Stimulated activated CD8-positive, alpha-beta memory T cell treated with anti-CD3 and anti-CD28 coated beads, Interleukin-7, amount 100 ng/mL, for 1 hour (primary cell): ENCODE measurements around the gene RPRD1B.
A peak's percentile ranks its signal among the peaks of the same experiment; 100 is the strongest.
"Not testable (repeated sequence)": the region's sequence is repeated elsewhere in the genome, so short reads cannot be mapped to it uniquely, and the experiment has no call there.

ENCODE experiments used
- DNase-seq, 2 donors: peaks; one replicate each; pipeline ENCODE4 v3.0.0-alpha.2; 2020; ENCODE audit warnings: low read depth in 2 of 2

Gene RPRD1B

GRCh38 chr20:38001173-38001875 is 32.2 kb upstream of the RPRD1B start:
- no peak for DNase-seq

- no peak for DNase-seq
Measured at GRCh38 chr20:38001981-38002380, 31.6 kb upstream of the RPRD1B start.

DNA sequence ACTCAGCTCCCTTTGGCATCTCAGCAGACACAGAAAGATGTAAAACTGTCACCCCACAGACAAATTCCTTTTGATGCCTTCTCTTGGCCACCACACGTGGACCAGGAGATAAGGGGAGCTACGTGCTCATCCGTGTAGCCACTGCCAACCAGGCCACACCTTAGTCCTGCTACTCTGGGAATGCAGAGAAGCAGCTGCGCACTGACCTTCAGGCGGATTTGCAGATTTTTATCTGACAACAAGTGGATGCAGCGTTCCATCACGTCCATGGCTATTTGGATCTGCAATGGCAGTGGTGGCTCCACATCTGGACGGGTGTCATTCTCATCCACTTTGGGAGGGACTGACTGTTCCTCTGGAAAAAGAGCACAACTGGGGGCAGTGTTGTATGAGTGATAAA is 31.1 kb upstream of the RPRD1B start:
- no peak for DNase-seq

DNA sequence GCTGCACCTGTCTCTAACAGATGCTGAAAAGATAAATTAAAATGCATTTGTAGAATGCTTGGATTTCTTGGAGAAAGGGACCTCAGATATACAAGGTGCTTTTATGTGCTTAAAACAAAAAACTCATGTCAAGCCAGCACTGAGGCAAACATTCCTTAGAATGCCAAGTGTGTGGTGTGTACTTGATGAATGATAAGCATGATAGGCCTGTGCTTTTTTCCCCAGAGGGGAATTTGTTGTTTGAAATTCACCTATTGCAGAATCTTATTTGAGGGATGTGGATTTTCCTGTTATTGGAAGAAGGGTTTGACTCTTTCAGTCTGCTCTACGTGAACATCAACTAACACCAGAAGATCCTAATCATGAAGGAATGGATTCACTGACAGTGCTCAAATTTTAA is 29.1 kb upstream of the RPRD1B start:
- DNase-seq: no peak

DNA sequence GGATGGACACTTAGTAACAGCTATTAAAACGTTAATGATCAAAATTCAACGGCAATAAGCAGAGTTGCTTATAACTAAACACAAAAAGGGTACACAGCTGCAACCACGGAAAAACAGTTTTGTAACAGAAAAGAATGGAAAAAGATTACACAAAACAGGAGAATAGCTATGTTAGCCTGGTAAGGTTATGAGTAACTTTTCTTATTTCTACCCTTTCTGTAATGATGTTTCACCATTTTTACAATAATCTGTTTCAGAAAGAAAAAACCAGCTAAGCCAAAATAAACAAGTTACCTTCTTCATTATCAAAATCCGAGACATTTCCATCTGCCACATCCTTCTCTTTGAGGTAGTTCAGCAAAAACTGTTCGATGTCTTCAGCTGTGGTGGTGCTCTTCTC is 27.6 kb upstream of the RPRD1B start:
- DNase-seq: no peak

- DNase-seq: no peak
Measured at GRCh38 chr20:38007526-38007925, 26.0 kb upstream of the RPRD1B start.

GRCh38 chr20:38008233-38008944 is 25.2 kb upstream of the RPRD1B start:
- no peak for DNase-seq

- not testable (repeated sequence) for DNase-seq
Measured at GRCh38 chr20:38009416-38009815, 24.1 kb upstream of the RPRD1B start.

DNA sequence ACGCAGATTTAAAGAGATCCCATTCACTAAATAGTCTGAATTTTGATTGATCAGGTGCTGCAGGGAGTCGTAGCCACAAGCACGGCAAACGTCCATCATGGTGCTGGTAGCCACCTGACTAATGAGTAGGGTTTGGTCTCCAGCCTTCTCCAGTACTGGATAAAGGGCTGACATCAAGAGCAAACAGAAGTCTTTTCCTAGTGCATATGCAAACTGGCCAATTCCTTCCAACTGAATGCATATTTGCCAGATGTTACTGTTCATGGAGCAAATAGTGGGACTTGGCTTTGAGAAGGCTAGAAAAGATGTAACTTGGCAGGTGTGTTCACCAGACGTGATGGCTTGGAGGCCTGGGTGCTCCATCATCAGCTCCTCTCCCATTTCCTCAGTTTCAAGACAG is 21.9 kb upstream of the RPRD1B start:
- DNase-seq: no peak

GRCh38 chr20:38012332-38012731 is 21.2 kb upstream of the RPRD1B start:
- DNase-seq: no peak

GRCh38 chr20:38013887-38014286 is 19.7 kb upstream of the RPRD1B start:
- no peak for DNase-seq

- no peak for DNase-seq
Measured at GRCh38 chr20:38017959-38018358, 15.6 kb upstream of the RPRD1B start.

- no peak for DNase-seq
Measured at GRCh38 chr20:38018385-38018784, 15.2 kb upstream of the RPRD1B start.

- no peak for DNase-seq
Measured at GRCh38 chr20:38021087-38021772, 12.3 kb upstream of the RPRD1B start.

- DNase-seq: no peak
Measured at GRCh38 chr20:38023181-38024001, 10.2 kb upstream of the RPRD1B start.

DNA sequence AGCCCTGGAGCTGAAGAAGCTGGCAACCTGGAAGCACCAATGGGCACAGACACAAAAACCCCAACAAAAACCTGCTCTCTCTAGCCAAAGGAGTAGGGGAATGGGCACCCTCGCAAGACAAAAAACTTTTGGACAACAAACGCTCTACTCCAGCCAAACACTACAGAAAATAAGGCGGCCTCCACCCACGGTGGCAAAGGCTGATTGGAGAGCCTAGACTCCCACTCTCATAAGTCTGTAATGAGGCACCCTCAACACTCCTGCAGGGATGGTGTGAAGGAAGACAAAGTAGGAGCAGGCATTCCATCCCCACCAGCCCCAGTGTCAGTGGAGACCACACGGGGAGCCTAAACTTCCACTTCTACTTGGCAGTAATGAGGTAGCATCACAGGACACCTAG is 9.1 kb upstream of the RPRD1B start:
- DNase-seq: no peak

DNA sequence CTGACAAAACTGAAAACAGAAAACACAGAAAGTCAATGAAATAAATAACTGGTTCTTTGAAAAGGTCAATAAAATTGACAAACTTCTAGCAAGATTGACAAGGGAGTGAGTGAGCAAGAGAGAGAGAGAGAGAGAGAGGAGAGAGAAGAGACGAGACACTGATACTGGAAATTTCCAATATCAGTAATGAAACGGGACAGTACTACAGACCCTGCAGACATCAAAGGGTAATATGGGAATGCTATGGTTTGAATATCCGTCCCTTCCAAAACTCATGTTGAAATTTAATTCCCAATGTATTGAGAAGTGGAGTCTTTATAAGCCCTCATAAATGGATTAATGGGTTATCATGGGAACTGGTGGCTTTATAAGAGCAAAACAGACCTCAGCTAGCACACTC is 4.1 kb upstream of the RPRD1B start:
- DNase-seq: no peak

- no peak for DNase-seq
Measured at GRCh38 chr20:38031957-38032356, 1.6 kb upstream of the RPRD1B start.

GRCh38 chr20:38032585-38033329 is 789 bp upstream of the RPRD1B start:
- peak in 1 of 2 donors; percentile 22 for DNase-seq

- no peak for DNase-seq
Measured at GRCh38 chr20:38034108-38034649, 633 bp downstream of the RPRD1B start.

DNA sequence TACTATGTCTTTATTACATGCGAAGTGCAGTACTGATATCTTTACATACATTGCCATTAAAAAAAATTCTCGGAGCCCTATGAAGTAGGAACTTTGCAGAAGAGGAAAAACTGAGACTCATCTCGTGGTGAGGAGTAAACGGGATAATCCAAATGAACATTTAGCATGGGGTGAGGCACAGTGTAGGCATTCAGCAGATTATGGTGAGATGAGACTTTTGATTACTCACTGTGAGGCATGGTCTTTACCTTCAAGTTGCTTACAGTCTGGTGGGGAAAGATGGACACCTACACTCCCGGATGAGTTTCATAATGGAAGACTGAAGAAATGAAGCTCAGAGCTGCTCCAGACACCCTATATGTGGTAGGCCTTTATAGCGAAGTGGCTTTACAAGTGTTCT is 1.4 kb downstream of the RPRD1B start:
- no peak for DNase-seq
